ENCODE measurements around the gene NCOR2. TPM values are rescaled to one million over a fixed set of nuclear protein-coding genes. Genes with fewer than 3 reads are reported as not detected.

NCOR2 gene
- total and polyA plus RNA-seq, 12 donors, result 46.9 to 200 (median 132) TPM

DNA sequence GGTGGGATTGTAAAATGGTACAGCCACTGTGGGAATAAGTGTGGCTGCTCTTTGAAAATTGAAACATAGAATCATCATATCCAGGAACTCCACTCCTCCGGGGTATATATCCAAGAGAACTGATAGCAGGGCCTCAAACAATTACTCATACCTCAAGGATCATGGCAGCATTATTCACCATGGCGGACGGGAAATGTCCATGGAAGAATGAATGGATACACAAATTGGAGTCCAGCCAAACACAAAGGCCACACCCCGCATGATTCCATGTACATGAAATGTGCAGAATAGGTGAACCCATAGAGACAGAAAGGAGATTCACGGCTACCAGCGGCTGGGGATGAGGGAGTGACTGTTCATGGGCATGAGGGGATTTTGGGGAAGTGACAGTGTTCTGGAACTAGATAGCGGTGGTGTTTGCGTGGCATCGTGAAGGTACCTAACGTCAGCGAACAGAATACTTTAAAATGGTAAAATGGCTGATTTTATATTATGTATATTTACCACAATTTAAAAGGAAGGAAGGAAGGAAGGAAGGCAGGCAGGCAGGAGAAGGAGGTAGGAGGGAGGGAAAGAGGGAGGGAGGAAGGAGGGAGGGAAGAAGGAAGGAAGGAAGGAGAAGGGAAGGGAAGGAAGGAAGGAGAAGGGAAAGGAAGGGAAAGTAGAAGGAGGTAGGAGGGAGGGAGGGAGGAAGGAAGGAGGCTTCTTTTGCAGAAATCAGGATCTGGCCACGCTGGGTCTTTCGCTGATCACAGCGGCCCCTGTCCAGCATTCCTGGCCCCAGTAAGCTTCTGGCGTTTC is 14.1 kb upstream of the NCOR2 start:
- TF ChIP-seq, protein P1, sequence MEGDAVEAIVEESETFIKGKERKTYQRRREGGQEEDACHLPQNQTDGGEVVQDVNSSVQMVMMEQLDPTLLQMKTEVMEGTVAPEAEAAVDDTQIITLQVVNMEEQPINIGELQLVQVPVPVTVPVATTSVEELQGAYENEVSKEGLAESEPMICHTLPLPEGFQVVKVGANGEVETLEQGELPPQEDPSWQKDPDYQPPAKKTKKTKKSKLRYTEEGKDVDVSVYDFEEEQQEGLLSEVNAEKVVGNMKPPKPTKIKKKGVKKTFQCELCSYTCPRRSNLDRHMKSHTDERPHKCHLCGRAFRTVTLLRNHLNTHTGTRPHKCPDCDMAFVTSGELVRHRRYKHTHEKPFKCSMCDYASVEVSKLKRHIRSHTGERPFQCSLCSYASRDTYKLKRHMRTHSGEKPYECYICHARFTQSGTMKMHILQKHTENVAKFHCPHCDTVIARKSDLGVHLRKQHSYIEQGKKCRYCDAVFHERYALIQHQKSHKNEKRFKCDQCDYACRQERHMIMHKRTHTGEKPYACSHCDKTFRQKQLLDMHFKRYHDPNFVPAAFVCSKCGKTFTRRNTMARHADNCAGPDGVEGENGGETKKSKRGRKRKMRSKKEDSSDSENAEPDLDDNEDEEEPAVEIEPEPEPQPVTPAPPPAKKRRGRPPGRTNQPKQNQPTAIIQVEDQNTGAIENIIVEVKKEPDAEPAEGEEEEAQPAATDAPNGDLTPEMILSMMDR (IDR thresholded peaks at IDR 0.05), result no peak
- Histone ChIP-seq H3K9me3 (peaks cover 0 to 16% (median 0%) of the 10 kb centered on the region in 11 donors), H3K27ac (peak overlapping the region in 3 of 10 donors; percentile 2 to 58 (median 54)), H3K4me3 (no peak overlapping the region), H3K27me3 (no peaks in the 10 kb centered on the region), H3K36me3 (no peaks in the 10 kb centered on the region), H3K4me1 (peaks cover 3 to 17% (median 10%) of the 10 kb centered on the region in 9 donors)
- WGBS, 2 donors, result 70 to 72% methylated on average over 15 of the region's 15 CpGs
- intact Hi-C loops (cut with DNase I), result loop anchor here in 1 of 10 donors (10.0 kb wide), 1 partner anchor 143 kb away; no protein-coding TSS in a partner anchor
- DNase-seq (no peak), ATAC-seq (no peak)

DNA sequence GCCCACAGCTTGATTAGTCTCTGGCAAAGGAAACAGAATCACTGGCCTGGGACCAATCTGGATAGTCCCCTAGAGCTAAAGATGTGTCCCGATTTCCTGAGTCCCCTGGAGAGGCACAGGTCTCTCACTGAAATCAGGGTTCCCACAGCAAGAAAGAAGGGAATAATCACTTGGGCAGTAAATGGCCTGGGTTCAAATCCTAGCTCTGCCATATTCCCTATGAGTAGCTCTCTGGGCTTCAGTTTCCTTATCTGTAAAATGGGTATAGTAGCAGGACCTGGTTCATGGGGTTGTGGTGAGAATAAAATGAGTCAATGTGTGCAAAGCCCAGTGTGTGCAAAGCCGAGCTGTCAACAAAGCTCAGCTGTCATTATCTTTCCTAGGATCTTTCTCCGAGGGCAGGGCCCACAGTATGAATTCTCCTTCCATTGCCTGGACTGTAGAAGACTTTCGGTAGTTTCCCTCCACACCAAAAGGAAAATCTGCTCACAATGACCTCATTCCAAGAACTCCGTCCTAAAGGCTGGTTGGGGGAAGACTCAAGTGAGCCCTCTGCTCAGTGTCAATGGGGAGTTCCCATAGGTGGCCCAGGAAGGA is 12.6 kb upstream of the NCOR2 start:
- intact Hi-C loops (cut with DNase I), result loop anchor here in 3 of 10 donors (10.0 kb wide), 4 partner anchors 95 to 525 kb away; no protein-coding TSS in a partner anchor

DNA sequence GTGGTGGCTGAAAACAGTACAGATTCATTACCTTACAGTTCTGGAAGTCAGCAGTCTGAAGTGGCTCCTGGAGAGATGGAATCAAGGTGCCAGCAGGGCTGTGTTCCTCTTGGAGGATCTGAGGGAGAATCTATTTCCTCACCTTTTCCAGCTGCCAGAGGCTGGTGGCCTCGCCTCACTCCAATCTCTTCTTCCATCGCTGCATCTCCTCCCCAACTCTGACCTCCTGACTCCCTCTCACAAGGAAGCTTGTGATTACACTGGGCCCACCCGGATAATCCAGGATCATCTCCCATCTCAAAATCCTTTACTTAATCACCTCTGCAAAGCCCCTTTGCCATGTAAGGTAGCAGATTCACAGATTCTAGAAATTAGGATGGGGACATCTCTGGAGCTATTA is 11.4 kb upstream of the NCOR2 start:
- DNase-seq, result no peak
- TF ChIP-seq, protein P1 (IDR thresholded peaks at IDR 0.05), result no peak
- WGBS, 2 donors, result 92 to 96% methylated on average over 3 of the region's 3 CpGs
- intact Hi-C loops (cut with DNase I), result loop anchor here in 2 of 10 donors (10.0 kb wide), 3 partner anchors 96 to 524 kb away; no protein-coding TSS in a partner anchor
- Histone ChIP-seq H3K9me3 (peaks cover 0 to 16% (median 0%) of the 10 kb centered on the region in 11 donors), H3K4me3 (no peak overlapping the region), H3K27me3 (no peaks in the 10 kb centered on the region), H3K27ac (no peak overlapping the region), H3K36me3 (no peaks in the 10 kb centered on the region), H3K4me1 (peaks cover 3 to 17% (median 10%) of the 10 kb centered on the region in 9 donors)
- no peak for ATAC-seq

More for the DNA sequence above, 12.6 kb upstream of the NCOR2 start:
- 93 to 94% methylated on average over 5 of the region's 5 CpGs for WGBS, 2 donors
- Histone ChIP-seq H3K4me3 (no peak overlapping the region), H3K9me3 (peaks cover 0 to 16% (median 0%) of the 10 kb centered on the region in 11 donors), H3K4me1 (peaks cover 3 to 17% (median 10%) of the 10 kb centered on the region in 9 donors), H3K36me3 (no peaks in the 10 kb centered on the region), H3K27me3 (no peaks in the 10 kb centered on the region), H3K27ac (no peak overlapping the region)
- TF ChIP-seq, protein P1 (IDR thresholded peaks at IDR 0.05), result no peak
- ATAC-seq (no peak), DNase-seq (no peak)

DNA sequence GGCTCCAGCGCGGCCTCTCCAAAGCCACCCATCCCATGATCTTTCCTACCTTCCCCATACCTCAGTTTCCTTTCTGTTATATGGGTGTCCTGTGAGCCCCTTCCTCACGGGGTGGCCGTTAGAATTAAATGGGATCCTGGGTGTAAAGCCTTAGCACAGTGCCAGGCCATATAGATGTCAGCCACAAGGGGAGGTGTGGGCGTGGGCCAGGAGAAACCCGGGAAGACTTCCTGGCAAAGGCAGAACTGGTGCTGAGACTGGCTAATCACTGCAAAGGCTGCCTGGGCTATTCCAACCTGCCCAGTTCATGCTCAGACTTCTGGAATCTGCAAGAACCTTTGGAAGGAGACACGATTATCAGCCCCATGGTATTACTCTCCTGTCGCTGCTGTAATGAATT is 11.0 kb upstream of the NCOR2 start:
- Histone ChIP-seq H3K9me3 (peaks cover 0 to 16% (median 0%) of the 10 kb centered on the region in 11 donors), H3K4me3 (no peak overlapping the region), H3K36me3 (no peaks in the 10 kb centered on the region), H3K27me3 (no peaks in the 10 kb centered on the region), H3K4me1 (peaks cover 3 to 17% (median 10%) of the 10 kb centered on the region in 9 donors), H3K27ac (no peak overlapping the region)
- intact Hi-C loops (cut with DNase I), result loop anchor here in 2 of 10 donors (10.0 kb wide), 3 partner anchors 96 to 524 kb away; no protein-coding TSS in a partner anchor
- no peak for ATAC-seq
- DNase-seq, result no peak
- WGBS, 2 donors, result 92 to 97% methylated on average over 8 of the region's 8 CpGs
- TF ChIP-seq, protein P1 (IDR thresholded peaks at IDR 0.05), result no peak

Measured in heart right ventricle (tissue), 16 donors.